WTC11 (cell line): ENCODE results near the gene SKAP1. TPM values are rescaled to one million over a fixed set of nuclear protein-coding genes. Genes with fewer than 3 reads are reported as not detected.

Source experiments
- ATAC-seq: fragments of 200-7000 bp; cut with Tn5 transposase; 2 replicates; pipeline ENCODE4 v1.10.0; 2021; ENCODE audit warnings: mild to moderate bottlenecking, moderate library complexity
- CTCF ChIA-PET: fragments of 300-600 bp; sonication (Branson Sonifier 250); formaldehyde crosslinking; loops from one replicate; lab custom pipeline; 2021; ENCODE audit warnings: antibody characterized with exemption; lab: Charles Lee
- POLR2A ChIA-PET: fragments of 350-600 bp; sonication (Branson Sonifier 250); formaldehyde crosslinking; loops from one replicate; lab custom pipeline; 2021; ENCODE audit warnings: antibody characterized with exemption; lab: Charles Lee
- DNase-seq: peaks from one replicate; pipeline ENCODE4 v3.0.0; 2021; ENCODE audit warnings: low spot score
- H3K27ac Mint-ChIP-seq: 2 replicates; pipeline ENCODE4 v1.8.0; 2021; ENCODE audit warnings: mixed read lengths
- H3K27me3 Mint-ChIP-seq: 2 replicates; pipeline ENCODE4 v1.8.0; 2021; ENCODE audit warnings: low read depth, mild to moderate bottlenecking, moderate library complexity, mixed read lengths
- H3K36me3 Mint-ChIP-seq: 2 replicates; pipeline ENCODE4 v1.8.0; 2021; ENCODE audit warnings: mixed read lengths
- H3K4me1 Mint-ChIP-seq: 2 replicates; pipeline ENCODE4 v1.8.0; 2022; ENCODE audit warnings: mixed read lengths
- H3K4me3 Mint-ChIP-seq: 2 replicates; pipeline ENCODE4 v1.8.0; 2021; ENCODE audit warnings: mild to moderate bottlenecking, moderate library complexity, mixed read lengths
- H3K9me3 Mint-ChIP-seq: 2 replicates; pipeline ENCODE4 v1.8.0; 2021; ENCODE audit warnings: mixed read lengths
- CBFB ChIP-seq: sonication (generic); formaldehyde crosslinking; IDR thresholded peaks from 2 replicates; pipeline ENCODE4 v1.8.1; 2022; ENCODE audit warnings: mild to moderate bottlenecking, low read depth, missing genetic modification reagents
- CDX4 ChIP-seq: fragments of 250-450 bp; sonication (Bioruptor Pico); IDR thresholded peaks from 2 replicates; pipeline ENCODE4 v1.9.0; 2021; ENCODE audit warnings: moderate library complexity, mild to moderate bottlenecking, inconsistent platforms, borderline replicate concordance
- ELF4 ChIP-seq: sonication (generic); formaldehyde crosslinking; IDR thresholded peaks from 2 replicates; pipeline ENCODE4 v1.8.1; 2022; ENCODE audit warnings: low read depth, mild to moderate bottlenecking, moderate library complexity, missing genetic modification reagents
- FOXP1 ChIP-seq: sonication (generic); formaldehyde crosslinking; IDR thresholded peaks from 2 replicates; pipeline ENCODE4 v1.8.0; 2022; ENCODE audit warnings: missing genetic modification reagents, mild to moderate bottlenecking, moderate library complexity, borderline replicate concordance
- GABPB1 ChIP-seq: sonication (generic); formaldehyde crosslinking; IDR thresholded peaks from 2 replicates; pipeline ENCODE4 v1.8.1; 2023; ENCODE audit warnings: mild to moderate bottlenecking, missing genetic modification reagents
- KAT7 ChIP-seq: sonication (generic); formaldehyde crosslinking; IDR thresholded peaks from 2 replicates; pipeline ENCODE4 v1.8.1; 2023; ENCODE audit warnings: missing genetic modification reagents, mild to moderate bottlenecking, borderline replicate concordance
- MLX ChIP-seq: sonication (generic); formaldehyde crosslinking; IDR thresholded peaks from 2 replicates; pipeline ENCODE4 v1.8.1; 2023; ENCODE audit warnings: mild to moderate bottlenecking, missing genetic modification reagents, moderate library complexity
- NFE2L1 ChIP-seq: sonication (generic); formaldehyde crosslinking; IDR thresholded peaks from 2 replicates; pipeline ENCODE4 v1.8.1; 2023; ENCODE audit warnings: missing genetic modification reagents
- NFYB ChIP-seq: sonication (generic); formaldehyde crosslinking; conservative IDR thresholded peaks from 2 replicates; pipeline ENCODE4 v1.8.0; 2022; ENCODE audit warnings: low read depth, missing genetic modification reagents
- OVOL2 ChIP-seq: fragments of 250-450 bp; sonication (Bioruptor Pico); IDR thresholded peaks from 2 replicates; pipeline ENCODE4 v1.9.0; 2021; ENCODE audit warnings: mild to moderate bottlenecking, borderline replicate concordance
- PRDM15 ChIP-seq: sonication (generic); formaldehyde crosslinking; IDR thresholded peaks from 2 replicates; pipeline ENCODE4 v1.8.0; 2022; ENCODE audit warnings: missing genetic modification reagents
- SMAD3 ChIP-seq: sonication (generic); formaldehyde crosslinking; IDR thresholded peaks from 2 replicates; pipeline ENCODE4 v1.8.0; 2022; ENCODE audit warnings: missing genetic modification reagents, mild to moderate bottlenecking, borderline replicate concordance
- TEAD4 ChIP-seq: sonication (generic); formaldehyde crosslinking; IDR thresholded peaks from 2 replicates; pipeline ENCODE4 v1.8.0; 2022; ENCODE audit warnings: mild to moderate bottlenecking, missing genetic modification reagents
- ZNF121 ChIP-seq: sonication (generic); formaldehyde crosslinking; IDR thresholded peaks from 2 replicates; pipeline ENCODE4 v1.8.0; 2023; ENCODE audit warnings: missing genetic modification reagents
- ZNF281 ChIP-seq: sonication (generic); formaldehyde crosslinking; IDR thresholded peaks from 2 replicates; pipeline ENCODE4 v1.8.0; 2023; ENCODE audit warnings: mild to moderate bottlenecking, missing genetic modification reagents
- ZNF317 ChIP-seq: sonication (generic); formaldehyde crosslinking; IDR thresholded peaks from 2 replicates; pipeline ENCODE4 v1.8.1; 2023; ENCODE audit warnings: low read depth, mild to moderate bottlenecking, moderate library complexity, missing genetic modification reagents, borderline replicate concordance
- total RNA-seq: library from RNA; stranded (reverse); gene quantifications from 3 replicates; pipeline ENCODE4 v1.2.3, GENCODE V29; 2021

SKAP1 gene
- total RNA-seq, 1 experiment from 2014 or later, result not detected

- no peak for DNase-seq
- TF ChIP-seq ZNF281 (CRISPR knock-in tag), result no peak
- no peak for TF ChIP-seq KAT7 (CRISPR knock-in tag)
- TF ChIP-seq NFE2L1 (CRISPR knock-in tag), result no peak
- no peak for TF ChIP-seq GABPB1 (CRISPR knock-in tag)
- TF ChIP-seq OVOL2 (CRISPR knock-in tag), result no peak
- TF ChIP-seq CDX4 (CRISPR knock-in tag), result no peak
- TF ChIP-seq ZNF121, result no peak
- no peak for TF ChIP-seq ELF4 (CRISPR knock-in tag)
- TF ChIP-seq NFYB (CRISPR knock-in tag), result no peak
- no peak for TF ChIP-seq PRDM15 (CRISPR knock-in tag)
- TF ChIP-seq TEAD4 (CRISPR knock-in tag), result no peak
- no peak for TF ChIP-seq MLX (CRISPR knock-in tag)
- TF ChIP-seq, all 79 proteins: peak for 0
- no peak for ATAC-seq
- H3K36me3 Mint-ChIP-seq, result no peaks in the 10 kb centered on the region
- no peak overlapping the region for H3K27ac Mint-ChIP-seq
- no peaks in the 10 kb centered on the region for H3K9me3 Mint-ChIP-seq
- no peak overlapping the region for H3K4me3 Mint-ChIP-seq
- POLR2A ChIA-PET, result no interaction called here
- CTCF ChIA-PET, result interaction anchor here (1.2 to 1.4 kb wide), 3 partner anchors 14 to 107 kb away, joined by 3 to 5 read pairs (median 3); no protein-coding TSS in a partner anchor
- peaks cover 5% of the 10 kb centered on the region for H3K27me3 Mint-ChIP-seq
- no peaks in the 10 kb centered on the region for H3K4me1 Mint-ChIP-seq
These were observed 108.0 kb downstream of the SKAP1 start for GRCh38 chr17:48322060-48322459.

GRCh38 chr17:48317732-48318131 is 112.3 kb downstream of the SKAP1 start:
- POLR2A ChIA-PET, result no interaction called here
- H3K27ac Mint-ChIP-seq, result no peak overlapping the region
- ATAC-seq, result no peak
- CTCF ChIA-PET, result interaction anchor here (1.0 to 1.2 kb wide), 2 partner anchors 89 to 319 kb away, joined by 4 read pairs; no protein-coding TSS in a partner anchor
- H3K36me3 Mint-ChIP-seq, result no peaks in the 10 kb centered on the region
- H3K27me3 Mint-ChIP-seq, result peaks cover 5% of the 10 kb centered on the region
- no peak for DNase-seq
- TF ChIP-seq CBFB (no peak), SMAD3 (CRISPR knock-in tag) (no peak), ZNF317 (CRISPR knock-in tag) (no peak), FOXP1 (CRISPR knock-in tag) (no peak), OVOL2 (CRISPR knock-in tag) (no peak)
- 0 out of 2 replicates have a peak, but pooled peaks cover under 1% of the 10 kb centered on the region for H3K4me1 Mint-ChIP-seq
- H3K9me3 Mint-ChIP-seq, result no peaks in the 10 kb centered on the region
- no peak overlapping the region for H3K4me3 Mint-ChIP-seq
